Endothelial cell of umbilical vein (primary cell): ENCODE data around the gene CTSD. TPM values are rescaled to one million over a fixed set of nuclear protein-coding genes. Genes with fewer than 3 reads are reported as not detected.

ENCODE experiments used
- BruUV-seq: library from RNA; stranded (reverse); fragments of 400-500 nt; replicated peaks from 2 replicates; lab custom pipeline; 2021; lab: Mats Ljungman, UMichigan
- CTCF ChIA-PET: fragments of 300-600, 350-600 bp; sonication (Branson Sonifier 250); formaldehyde crosslinking; loops from one replicate; lab custom pipeline; 2021; ENCODE audit warnings: antibody characterized with exemption, inconsistent platforms; lab: Charles Lee
- POLR2A ChIA-PET: fragments of 300-600, 350-600 bp; sonication (Branson Sonifier 250); formaldehyde crosslinking; loops from one replicate; lab custom pipeline; 2021; ENCODE audit warnings: antibody characterized with exemption, inconsistent platforms; lab: Charles Lee
- DNase-seq: peaks from one replicate; pipeline ENCODE4 v3.0.0-alpha.2; 2011; ENCODE audit warnings: low read depth, low spot score
- FAIRE-seq: peaks from 2 replicates; lab custom pipeline; 2011; peaks lifted over from hg19 to GRCh38; lab: Jason Lieb, UNC
- H2AFZ ChIP-seq: 2 replicates; pipeline ENCODE4 v1.6.0; 2012; ENCODE audit warnings: low read depth, low read length, control low read depth, inconsistent platforms
- H3K27ac ChIP-seq: 2 replicates; pipeline ENCODE4 v1.5.1; 2011; ENCODE audit warnings: low read depth, mild to moderate bottlenecking, control low read depth, low read length, moderate library complexity; ENCODE audit not compliant: insufficient read depth
- H3K27me3 ChIP-seq, 2 experiments: 2 replicates each; pipeline versions ENCODE4 v1.6.0 to v1.6.1; 2011; ENCODE audit warnings: low read length in 2 of 2, mixed read lengths in 1 of 2; ENCODE audit not compliant: control insufficient read depth in 2 of 2, insufficient read depth in 2 of 2
- H3K36me3 ChIP-seq, 2 experiments: 2 replicates in 1 of 2; 3 replicates in 1 of 2; pipeline ENCODE4 v1.5.1; 2011; ENCODE audit warnings: low read length in 2 of 2, mild to moderate bottlenecking in 1 of 2, moderate library complexity in 1 of 2; ENCODE audit not compliant: control insufficient read depth in 2 of 2, insufficient read depth in 2 of 2; ENCODE audit errors: extremely low read depth in 1 of 2
- H3K4me1 ChIP-seq: 3 replicates; pipeline ENCODE4 v1.5.1; 2011; ENCODE audit warnings: mild to moderate bottlenecking, low read length; ENCODE audit not compliant: control insufficient read depth, insufficient read depth; ENCODE audit errors: extremely low read depth
- H3K4me2 ChIP-seq: 2 replicates; pipeline ENCODE4 v1.6.1; 2011; ENCODE audit warnings: low read length, control low read depth, mixed read lengths; ENCODE audit not compliant: insufficient read depth
- H3K4me3 ChIP-seq, 3 experiments: fragments of 200-600 bp in 1 of 3; sonication (generic), shearing (Covaris generic) in 1 of 3; replicated peaks in 1 of 3; 2 replicates each; pipeline ENCODE4 v1.5.1; 2011 to 2016; ENCODE audit warnings: control low read depth in 3 of 3, low read length in 3 of 3, mild to moderate bottlenecking in 2 of 3, inconsistent platforms in 1 of 3, low read depth in 1 of 3, moderate library complexity in 1 of 3; ENCODE audit not compliant: insufficient read depth in 1 of 3
- H3K79me2 ChIP-seq: 2 replicates; pipeline ENCODE4 v1.6.0; 2012; ENCODE audit warnings: low read length, inconsistent platforms; ENCODE audit not compliant: control insufficient read depth, insufficient read depth
- H3K9ac ChIP-seq: replicated peaks from 2 replicates; pipeline ENCODE3; 2011; ENCODE audit warnings: low read length, control low read depth; ENCODE audit not compliant: insufficient read depth; ENCODE audit errors: extremely low read depth
- H3K9me1 ChIP-seq: replicated peaks from 3 replicates; pipeline ENCODE4 v1.6.0; 2011; ENCODE audit warnings: mild to moderate bottlenecking, low read length; ENCODE audit not compliant: control insufficient read depth, insufficient read depth; ENCODE audit errors: extremely low read depth
- H3K9me3 ChIP-seq: replicated peaks from 2 replicates; pipeline ENCODE4 v1.5.1; 2012; ENCODE audit warnings: low read length, inconsistent platforms; ENCODE audit not compliant: control insufficient read depth, insufficient read depth
- H4K20me1 ChIP-seq: replicated peaks from 2 replicates; pipeline ENCODE3; 2011; ENCODE audit warnings: mild to moderate bottlenecking, low read length; ENCODE audit not compliant: control insufficient read depth, insufficient read depth; ENCODE audit errors: extremely low read depth
- EZH2 ChIP-seq: IDR thresholded peaks from 2 replicates; pipeline ENCODE4 v1.6.1; 2012; ENCODE audit warnings: borderline replicate concordance, low read depth, mild to moderate bottlenecking, moderate library complexity, low read length, inconsistent platforms; ENCODE audit not compliant: severe bottlenecking
- FOS ChIP-seq: IDR thresholded peaks from 2 replicates; pipeline ENCODE4 v1.6.1; 2011; ENCODE audit warnings: mild to moderate bottlenecking, low read length, moderate library complexity, borderline replicate concordance; ENCODE audit not compliant: insufficient read depth
- GATA2 ChIP-seq: IDR thresholded peaks from 2 replicates; pipeline ENCODE4 v1.7.0; 2011; ENCODE audit warnings: low read depth, mild to moderate bottlenecking, moderate library complexity, mixed read lengths, low read length; ENCODE audit not compliant: insufficient read length, insufficient read depth
- JUN ChIP-seq: IDR thresholded peaks from 2 replicates; pipeline ENCODE4 v1.6.1; 2011; ENCODE audit warnings: borderline replicate concordance, low read depth; ENCODE audit not compliant: insufficient read length, insufficient read depth
- MYC ChIP-seq: IDR thresholded peaks from one replicate; pipeline ENCODE4 v1.6.1; 2011; ENCODE audit warnings: mild to moderate bottlenecking, low read depth, low read length
- POLR2A ChIP-seq: IDR thresholded peaks from 2 replicates; pipeline ENCODE4 v1.6.1; 2012; ENCODE audit warnings: low read depth, mild to moderate bottlenecking, control low read depth, low read length
- POLR2AphosphoS5 ChIP-seq: IDR thresholded peaks from 2 replicates; pipeline ENCODE4 v1.6.1; 2012; ENCODE audit warnings: low read depth, mild to moderate bottlenecking, control low read depth, low read length, moderate library complexity; ENCODE audit not compliant: insufficient read depth
- dilution Hi-C: fragments of 300-500 bp; cut with MboI; formaldehyde crosslinking; loops from one replicate; pipeline ENCODE4 v1.15.0; 2019; ENCODE audit warnings: low sequenced_read_pairs; ENCODE audit not compliant: extremely low pct_ligation_motif_present
- intact Hi-C: fragments of 100-400 bp; cut with micrococcal nuclease; formaldehyde crosslinking; loops from one replicate; pipeline ENCODE4 v1.10.0; 2022
- polyA plus RNA-seq, 4 experiments: library from polyadenylated mRNA; depleted of rRNA in 3 of 4; stranded (reverse) in 3 of 4; unstranded in 1 of 4; fragments of >200 nt; gene quantifications; 2 replicates each; pipeline versions ENCODE4 v1.2.1 to v1.2.3, GENCODE V29; 2011 to 2012; ENCODE audit warnings: missing spikeins in 1 of 4
- total RNA-seq: library from RNA; stranded (reverse); gene quantifications from 2 replicates; pipeline ENCODE4 v1.2.3, GENCODE V29; 2021
- TF ChIP-seq, protein P1 (sequence below), 2 donors: IDR thresholded peaks; 1 replicate in 1 of 2; 2 replicates in 1 of 2; pipeline ENCODE4 v1.5.1; 2011; ENCODE audit warnings: low read length in 2 of 2, mild to moderate bottlenecking in 2 of 2, moderate library complexity in 2 of 2, control low read depth in 1 of 2, inconsistent platforms in 1 of 2, low read depth in 1 of 2; ENCODE audit not compliant: insufficient read depth in 1 of 2; ENCODE audit errors: extremely low read depth in 1 of 2
- TF ChIP-seq, protein P2 (sequence below): IDR thresholded peaks from 2 replicates; pipeline ENCODE4 v1.6.1; 2011; ENCODE audit not compliant: insufficient read depth, insufficient read length

CTSD gene
- total and polyA plus RNA-seq, 2 donors (not counting 3 experiments of a cell fraction or from before 2014, with no cell fraction given), result 215 to 248 TPM

DNA sequence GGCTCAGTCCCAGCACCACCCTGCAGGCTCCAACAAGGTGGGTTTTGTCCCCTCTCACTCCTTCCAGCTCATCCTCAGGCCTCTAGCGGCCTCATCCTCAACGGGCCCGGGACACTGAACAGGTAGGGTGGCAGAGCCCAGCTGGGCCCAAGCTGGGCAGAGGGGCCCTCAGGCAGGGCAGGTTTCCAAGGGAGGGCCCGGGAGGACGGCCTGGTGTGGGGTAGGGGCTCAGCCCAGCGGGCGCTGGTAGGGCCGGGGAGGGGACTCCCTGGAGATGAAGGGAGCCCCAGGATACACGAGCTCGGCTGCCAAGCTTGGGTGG is 10.9 kb downstream of the CTSD start:
- H3K4me1 ChIP-seq, result no peaks in the 10 kb centered on the region
- H4K20me1 ChIP-seq, result no peaks in the 10 kb centered on the region
- no peaks in the 10 kb centered on the region for H3K79me2 ChIP-seq
- no peaks in the 10 kb centered on the region for H3K9me3 ChIP-seq
- TSS peak; percentile 88 for BruUV-seq
- H3K36me3 ChIP-seq, result peaks cover 0 to 19% of the 10 kb centered on the region in 2 experiments
- dilution Hi-C loops, result no loop called here
- H2AFZ ChIP-seq, result no peak overlapping the region
- POLR2A ChIA-PET, result no interaction called here
- no peak for DNase-seq
- H3K27me3 ChIP-seq, result peaks cover 13 to 16% of the 10 kb centered on the region in 2 experiments
- TF ChIP-seq EZH2 (no peak), FOS (no peak), GATA2 (no peak), JUN (no peak), POLR2A (no peak), MYC (no peak), POLR2AphosphoS5 (no peak)
- TF ChIP-seq, protein P1, sequence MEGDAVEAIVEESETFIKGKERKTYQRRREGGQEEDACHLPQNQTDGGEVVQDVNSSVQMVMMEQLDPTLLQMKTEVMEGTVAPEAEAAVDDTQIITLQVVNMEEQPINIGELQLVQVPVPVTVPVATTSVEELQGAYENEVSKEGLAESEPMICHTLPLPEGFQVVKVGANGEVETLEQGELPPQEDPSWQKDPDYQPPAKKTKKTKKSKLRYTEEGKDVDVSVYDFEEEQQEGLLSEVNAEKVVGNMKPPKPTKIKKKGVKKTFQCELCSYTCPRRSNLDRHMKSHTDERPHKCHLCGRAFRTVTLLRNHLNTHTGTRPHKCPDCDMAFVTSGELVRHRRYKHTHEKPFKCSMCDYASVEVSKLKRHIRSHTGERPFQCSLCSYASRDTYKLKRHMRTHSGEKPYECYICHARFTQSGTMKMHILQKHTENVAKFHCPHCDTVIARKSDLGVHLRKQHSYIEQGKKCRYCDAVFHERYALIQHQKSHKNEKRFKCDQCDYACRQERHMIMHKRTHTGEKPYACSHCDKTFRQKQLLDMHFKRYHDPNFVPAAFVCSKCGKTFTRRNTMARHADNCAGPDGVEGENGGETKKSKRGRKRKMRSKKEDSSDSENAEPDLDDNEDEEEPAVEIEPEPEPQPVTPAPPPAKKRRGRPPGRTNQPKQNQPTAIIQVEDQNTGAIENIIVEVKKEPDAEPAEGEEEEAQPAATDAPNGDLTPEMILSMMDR (IDR thresholded peaks at IDR 0.05; ENCODE audit: extremely low read depth in 1 of 2, insufficient read depth in 1 of 2, low read depth in 1 of 2, low read length in 2 of 2), result no peak
- TF ChIP-seq, protein P2, sequence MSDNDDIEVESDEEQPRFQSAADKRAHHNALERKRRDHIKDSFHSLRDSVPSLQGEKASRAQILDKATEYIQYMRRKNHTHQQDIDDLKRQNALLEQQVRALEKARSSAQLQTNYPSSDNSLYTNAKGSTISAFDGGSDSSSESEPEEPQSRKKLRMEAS, result no peak
- no peak overlapping the region for H3K4me3 ChIP-seq
- no peak overlapping the region for H3K9ac ChIP-seq
- no peak overlapping the region for H3K4me2 ChIP-seq
- H3K27ac ChIP-seq, result no peak overlapping the region
- no peak for FAIRE-seq
- CTCF ChIA-PET, result interaction anchor here (0.7 kb wide), 1 partner anchor 20 kb away, joined by 3 read pairs; no protein-coding TSS in a partner anchor
- no peaks in the 10 kb centered on the region for H3K9me1 ChIP-seq
- intact Hi-C loops, result no loop called here
